ENCODE results near the gene RBFOX2. TPM values are rescaled to one million over a fixed set of nuclear protein-coding genes. Genes with fewer than 3 reads are reported as not detected.

The RBFOX2 gene
- total and polyA plus RNA-seq, 2 donors (not counting 1 experiment from before 2014, with no cell fraction given), result 173 to 190 TPM

DNA sequence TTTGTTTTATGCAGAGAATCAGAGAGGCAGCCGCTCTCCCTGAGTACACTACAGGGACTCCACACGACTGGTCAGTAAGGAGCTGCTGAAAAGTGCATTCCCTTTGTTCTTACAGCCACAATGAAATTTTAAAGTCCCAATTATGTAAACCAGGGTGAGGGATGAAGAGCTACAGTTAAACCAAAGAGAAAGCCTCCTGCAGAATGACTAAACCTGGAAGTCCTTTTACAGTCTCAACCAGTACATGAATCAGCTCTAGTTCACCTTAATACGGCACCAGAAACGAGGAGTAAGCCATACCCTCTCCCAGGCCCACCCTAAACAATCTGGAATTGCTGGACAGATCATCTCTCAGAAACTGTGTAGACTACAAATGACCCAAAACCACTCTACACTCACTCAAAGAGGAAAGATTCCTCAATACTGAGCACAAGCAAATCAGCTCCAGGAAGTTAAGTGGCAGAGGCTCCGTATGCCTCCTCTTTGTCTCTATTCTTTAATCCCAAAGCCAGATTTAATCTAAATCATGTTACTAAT is 113.1 kb downstream of the RBFOX2 start:
- peak overlapping the region in 3 of 4 experiments; percentile 21 to 71 (median 60) for H3K4me3 ChIP-seq (replicated peaks in 1 of 4; ENCODE audit: control extremely low read depth in 1 of 4, insufficient read depth in 1 of 4, low read depth in 3 of 4, low read length in 4 of 4)
- H3K36me3 ChIP-seq (ENCODE audit: control insufficient read depth, insufficient read depth, low read length), result no peaks in the 10 kb centered on the region
- H3K9ac ChIP-seq (ENCODE audit: insufficient read depth, low read length), result no peak overlapping the region
- peak overlapping the region; percentile 87 for H3K4me2 ChIP-seq (ENCODE audit: extremely low read depth, insufficient read depth, low read length)
- DNase-seq (ENCODE audit: low read depth in 2 of 2), result peak; percentile 20 to 79
- no peak overlapping the region for H2AFZ ChIP-seq (ENCODE audit: low read length)
- H3K27me3 ChIP-seq (ENCODE audit: control insufficient read depth, insufficient read depth, low read length), result no peaks in the 10 kb centered on the region
- H3K4me1 ChIP-seq (ENCODE audit: control insufficient read depth, extremely low read depth, insufficient read depth, low read length), result peaks cover 18% of the 10 kb centered on the region
- H3K27ac ChIP-seq (ENCODE audit: insufficient read depth, low read length), result peak overlapping the region; percentile 37
- H3K79me2 ChIP-seq (ENCODE audit: control insufficient read depth, insufficient read depth, low read length), result peaks cover 61% of the 10 kb centered on the region
- no peaks in the 10 kb centered on the region for H4K20me1 ChIP-seq (ENCODE audit: control insufficient read depth, extremely low read depth, insufficient read depth, low read length)
- no peaks in the 10 kb centered on the region for H3K9me3 ChIP-seq (ENCODE audit: control insufficient read depth, insufficient read depth, low read depth, low read length)
- TF ChIP-seq EZH2 (IDR thresholded peaks at IDR 0.05; ENCODE audit: low read length, missing control alignments), result no peak
- no peak for TF ChIP-seq CTCF (conservative IDR thresholded peaks at IDR 0.05 in 1 of 2, IDR thresholded peaks at IDR 0.05 in 1 of 2; ENCODE audit: low read depth in 1 of 2, low read length in 2 of 2)

GRCh38 chr22:35914665-35915476 is 113.8 kb downstream of the RBFOX2 start:
- Histone ChIP-seq H3K4me2 (ENCODE audit: extremely low read depth, insufficient read depth, low read length) (peak overlapping the region; percentile 87), H2AFZ (ENCODE audit: low read length) (no peak overlapping the region), H3K79me2 (ENCODE audit: control insufficient read depth, insufficient read depth, low read length) (peaks cover 55% of the 10 kb centered on the region), H3K36me3 (ENCODE audit: control insufficient read depth, insufficient read depth, low read length) (no peaks in the 10 kb centered on the region), H3K4me3 (replicated peaks in 1 of 4; ENCODE audit: control extremely low read depth in 1 of 4, insufficient read depth in 1 of 4, low read depth in 3 of 4, low read length in 4 of 4) (peak overlapping the region; percentile 21 to 71 (median 46)), H4K20me1 (ENCODE audit: control insufficient read depth, extremely low read depth, insufficient read depth, low read length) (no peaks in the 10 kb centered on the region), H3K27ac (ENCODE audit: insufficient read depth, low read length) (peak overlapping the region; percentile 37), H3K4me1 (ENCODE audit: control insufficient read depth, extremely low read depth, insufficient read depth, low read length) (peaks cover 17% of the 10 kb centered on the region), H3K9me3 (ENCODE audit: control insufficient read depth, insufficient read depth, low read depth, low read length) (no peaks in the 10 kb centered on the region), H3K9ac (ENCODE audit: insufficient read depth, low read length) (no peak overlapping the region), H3K27me3 (ENCODE audit: control insufficient read depth, insufficient read depth, low read length) (no peaks in the 10 kb centered on the region)
- DNase-seq (ENCODE audit: low read depth in 2 of 2), result peak; percentile 90 to 92
- TF ChIP-seq EZH2 (IDR thresholded peaks at IDR 0.05; ENCODE audit: low read length, missing control alignments), result no peak

- Histone ChIP-seq H3K27ac (ENCODE audit: insufficient read depth, low read length) (no peak overlapping the region), H3K79me2 (ENCODE audit: control insufficient read depth, insufficient read depth, low read length) (peaks cover 53% of the 10 kb centered on the region), H3K9me3 (ENCODE audit: control insufficient read depth, insufficient read depth, low read depth, low read length) (no peaks in the 10 kb centered on the region), H3K4me1 (ENCODE audit: control insufficient read depth, extremely low read depth, insufficient read depth, low read length) (peaks cover 17% of the 10 kb centered on the region), H3K4me3 (replicated peaks in 1 of 4; ENCODE audit: control extremely low read depth in 1 of 4, insufficient read depth in 1 of 4, low read depth in 3 of 4, low read length in 4 of 4) (peak overlapping the region in 2 of 4 experiments; percentile 60 to 71), H2AFZ (ENCODE audit: low read length) (no peak overlapping the region), H3K36me3 (ENCODE audit: control insufficient read depth, insufficient read depth, low read length) (no peaks in the 10 kb centered on the region), H3K27me3 (ENCODE audit: control insufficient read depth, insufficient read depth, low read length) (no peaks in the 10 kb centered on the region), H3K9ac (ENCODE audit: insufficient read depth, low read length) (no peak overlapping the region), H3K4me2 (ENCODE audit: extremely low read depth, insufficient read depth, low read length) (peak overlapping the region; percentile 87), H4K20me1 (ENCODE audit: control insufficient read depth, extremely low read depth, insufficient read depth, low read length) (no peaks in the 10 kb centered on the region)
- TF ChIP-seq CTCF (conservative IDR thresholded peaks at IDR 0.05 in 1 of 2, IDR thresholded peaks at IDR 0.05 in 1 of 2; ENCODE audit: low read depth in 1 of 2, low read length in 2 of 2), result no peak
- no peak for DNase-seq (ENCODE audit: low read depth in 2 of 2)
Measured at GRCh38 chr22:35914357-35914664, 114.3 kb downstream of the RBFOX2 start.

All from fibroblast of lung (primary cell).